Hippocampal formation (tissue), 2 donors: ENCODE data around the gene RMC1.
"Not testable (repeated sequence)": the region's sequence is repeated elsewhere in the genome, so short reads cannot be mapped to it uniquely, and the experiment has no call there.

Experiments
- DNase-seq, 2 donors: peaks; one replicate each; lab custom pipeline; 2025; lab: John Stamatoyannopoulos, UW

Gene RMC1

GRCh38 chr18:23532848-23533247 is 29.5 kb downstream of the RMC1 start:
- no peak for DNase-seq

GRCh38 chr18:23534276-23534675 is 31.0 kb downstream of the RMC1 start:
- no peak for DNase-seq

GRCh38 chr18:23536204-23536603 is 32.9 kb downstream of the RMC1 start:
- DNase-seq: no peak

GRCh38 chr18:23537274-23537673 is 34.0 kb downstream of the RMC1 start:
- no peak for DNase-seq

GRCh38 chr18:23538001-23538400 is 34.7 kb downstream of the RMC1 start:
- no peak for DNase-seq

- no peak for DNase-seq
Observed at GRCh38 chr18:23538870-23539269, 35.6 kb downstream of the RMC1 start.

- DNase-seq: no peak
Observed at GRCh38 chr18:23539296-23539695, 36.0 kb downstream of the RMC1 start.

- no peak for DNase-seq
Observed at GRCh38 chr18:23539911-23540525, 36.7 kb downstream of the RMC1 start.

- DNase-seq: peak in 1 of 2 donors; percentile 36
Observed at GRCh38 chr18:23540867-23541266, 37.6 kb downstream of the RMC1 start.

- no peak for DNase-seq
Observed at GRCh38 chr18:23541349-23542093, 38.2 kb downstream of the RMC1 start.

GRCh38 chr18:23542461-23542860 is 39.1 kb downstream of the RMC1 start:
- DNase-seq: no peak

GRCh38 chr18:23545247-23545789 is 42.0 kb downstream of the RMC1 start:
- DNase-seq: no peak

GRCh38 chr18:23547306-23547705 is 44.0 kb downstream of the RMC1 start:
- no peak for DNase-seq

GRCh38 chr18:23547846-23548245 is 44.5 kb downstream of the RMC1 start:
- DNase-seq: no peak

- no peak for DNase-seq
Observed at GRCh38 chr18:23548275-23548674, 45.0 kb downstream of the RMC1 start.

GRCh38 chr18:23548719-23549118 is 45.4 kb downstream of the RMC1 start:
- DNase-seq: no peak

- DNase-seq: no peak
Observed at GRCh38 chr18:23550898-23551297, 47.6 kb downstream of the RMC1 start.

GRCh38 chr18:23551978-23552377 is 48.7 kb downstream of the RMC1 start:
- DNase-seq: no peak

- DNase-seq: no peak
Observed at GRCh38 chr18:23552505-23552904, 49.2 kb downstream of the RMC1 start.

GRCh38 chr18:23553887-23554286 is 50.6 kb downstream of the RMC1 start:
- DNase-seq: no peak

GRCh38 chr18:23556145-23556780 is 53.0 kb downstream of the RMC1 start:
- DNase-seq: no peak

- not testable (repeated sequence) for DNase-seq
Observed at GRCh38 chr18:23557511-23557910, 54.2 kb downstream of the RMC1 start.

- DNase-seq: peak; percentile 57 to 64
Observed at GRCh38 chr18:23560186-23560585, 56.9 kb downstream of the RMC1 start.
